GM19324 (cell line): ENCODE data around the gene C12orf42.
"Not testable (repeated sequence)": the region's sequence is repeated elsewhere in the genome, so short reads cannot be mapped to it uniquely, and the experiment has no call there.

Experiments
- ATAC-seq: cut with Tn5 transposase; IDR thresholded peaks from one replicate; pipeline ENCODE4 v1.9.1; 2021; ENCODE audit warnings: mild to moderate bottlenecking, moderate library complexity; ENCODE audit not compliant: unreplicated experiment, low FRiP score

Gene C12orf42

GRCh38 chr12:103498990-103499389 is 3.2 kb upstream of the C12orf42 start:
- ATAC-seq, result no peak

- no peak for ATAC-seq
These were observed 867 bp downstream of the C12orf42 start for GRCh38 chr12:103494734-103495468.

GRCh38 chr12:103494051-103494733 is 1.6 kb downstream of the C12orf42 start:
- no peak for ATAC-seq

GRCh38 chr12:103493199-103493598 is 2.6 kb downstream of the C12orf42 start:
- no peak for ATAC-seq

- ATAC-seq, result no peak
These were observed 13.4 kb downstream of the C12orf42 start for GRCh38 chr12:103482365-103482764.

GRCh38 chr12:103475073-103475472 is 20.7 kb downstream of the C12orf42 start:
- no peak for ATAC-seq

- ATAC-seq, result no peak
These were observed 25.1 kb downstream of the C12orf42 start for GRCh38 chr12:103470664-103471063.

GRCh38 chr12:103469719-103470118 is 26.0 kb downstream of the C12orf42 start:
- ATAC-seq, result no peak

- no peak for ATAC-seq
These were observed 26.9 kb downstream of the C12orf42 start for GRCh38 chr12:103468837-103469236.

GRCh38 chr12:103462675-103463074 is 33.1 kb downstream of the C12orf42 start:
- ATAC-seq, result peak; percentile 83

- ATAC-seq, result no peak
These were observed 38.3 kb downstream of the C12orf42 start for GRCh38 chr12:103457471-103457870.

- no peak for ATAC-seq
These were observed 39.8 kb downstream of the C12orf42 start for GRCh38 chr12:103456006-103456405.

GRCh38 chr12:103455020-103455763 is 40.6 kb downstream of the C12orf42 start:
- ATAC-seq, result no peak

- no peak for ATAC-seq
These were observed 50.8 kb downstream of the C12orf42 start for GRCh38 chr12:103444983-103445382.

GRCh38 chr12:103442822-103443221 is 52.9 kb downstream of the C12orf42 start:
- ATAC-seq, result no peak

GRCh38 chr12:103442182-103442555 is 53.6 kb downstream of the C12orf42 start:
- ATAC-seq, result no peak

GRCh38 chr12:103441437-103442181 is 54.2 kb downstream of the C12orf42 start:
- ATAC-seq, result peak; percentile 97

GRCh38 chr12:103434165-103435105 is 61.3 kb downstream of the C12orf42 start:
- ATAC-seq, result not testable (repeated sequence)

- no peak for ATAC-seq
These were observed 63.8 kb downstream of the C12orf42 start for GRCh38 chr12:103431950-103432349.

GRCh38 chr12:103431387-103431786 is 64.4 kb downstream of the C12orf42 start:
- ATAC-seq, result no peak
